GM23338 (cell line): ENCODE measurements around the gene YWHAQ.

Experiments
- CTCF ChIP-seq, 2 experiments: fragments of 200-600 bp in 1 of 2; sonication (generic) in 1 of 2; conservative IDR thresholded peaks; 2 replicates each; pipeline versions ENCODE4 v1.5.1 to v1.6.1; 2016 to 2017; ENCODE audit warnings: antibody characterized with exemption in 2 of 2, low read depth in 2 of 2, mild to moderate bottlenecking in 2 of 2, moderate library complexity in 1 of 2
- EZH2phosphoT487 ChIP-seq: fragments of 200-600 bp; sonication (generic); IDR thresholded peaks from one replicate; pipeline ENCODE4 v1.8.1; 2018; ENCODE audit warnings: antibody characterized with exemption; ENCODE audit not compliant: unreplicated experiment

DNA sequence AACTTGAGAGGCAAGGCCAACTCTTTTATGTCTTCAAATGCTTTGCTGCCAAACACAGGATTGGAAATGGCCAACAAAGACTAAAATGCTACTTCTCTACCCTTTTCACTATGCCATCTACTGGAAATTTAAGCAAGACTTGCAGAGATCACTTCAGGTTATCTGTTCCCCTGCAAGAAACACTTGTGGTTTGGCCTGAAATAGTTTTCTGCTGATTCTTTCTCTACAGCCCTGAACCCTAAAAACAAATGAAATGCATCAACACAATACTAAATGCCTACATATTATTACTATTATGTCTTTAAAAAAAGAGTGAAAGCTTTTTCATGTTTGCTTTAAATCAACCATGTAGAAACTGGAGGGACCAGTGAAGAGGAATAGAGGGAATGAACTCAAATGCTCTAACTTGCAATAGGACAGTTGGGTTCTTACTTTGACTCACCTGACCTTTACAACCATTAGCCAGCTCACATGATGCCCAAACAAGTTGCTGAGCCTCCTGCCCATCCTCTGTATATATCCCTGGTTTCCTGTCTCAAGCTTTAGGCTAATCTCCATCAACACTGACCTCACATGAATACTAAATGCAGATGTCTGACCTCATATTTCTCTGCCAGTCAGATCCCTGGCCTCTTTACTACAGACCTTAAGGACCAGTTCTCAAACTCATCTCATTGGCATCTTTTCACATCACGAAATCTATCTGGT, 57.6 kb downstream of the YWHAQ start:
- TF ChIP-seq CTCF (conservative IDR thresholded peaks at IDR 0.05; ENCODE audit: low read depth in 2 of 2), result no peak
- no peak for TF ChIP-seq EZH2phosphoT487
